HG02973 (cell line): ENCODE measurements around the gene FAM162B.
"Not testable (repeated sequence)": the region's sequence is repeated elsewhere in the genome, so short reads cannot be mapped to it uniquely, and the experiment has no call there.

Experiments
- ATAC-seq: cut with Tn5 transposase; IDR thresholded peaks from one replicate; pipeline ENCODE4 v1.9.1; 2021; ENCODE audit warnings: moderate library complexity; ENCODE audit not compliant: unreplicated experiment

FAM162B gene

GRCh38 chr6:116764961-116765841, at the start of gene FAM162B:
Gene FAM162B, minus strand, starts transcription at chr6:116765719. Its CDS starts 143 bp downstream, at chr6:116765576.
- ATAC-seq: no peak

- no peak for ATAC-seq
These were observed 46.6 kb upstream of the FAM162B start for GRCh38 chr6:116812051-116812650.

- no peak for ATAC-seq
These were observed 36.5 kb upstream of the FAM162B start for GRCh38 chr6:116801971-116802370.

- no peak for ATAC-seq
These were observed 34.4 kb upstream of the FAM162B start for GRCh38 chr6:116799945-116800344.

- ATAC-seq: no peak
These were observed 32.1 kb upstream of the FAM162B start for GRCh38 chr6:116797585-116797984.

GRCh38 chr6:116793224-116793623, 27.7 kb upstream of the FAM162B start:
- ATAC-seq: no peak

GRCh38 chr6:116783852-116784251, 18.3 kb upstream of the FAM162B start:
- no peak for ATAC-seq

GRCh38 chr6:116779573-116780164, 14.2 kb upstream of the FAM162B start:
- no peak for ATAC-seq

GRCh38 chr6:116773886-116774285, 8.4 kb upstream of the FAM162B start:
- ATAC-seq: no peak

GRCh38 chr6:116772450-116772849, 6.9 kb upstream of the FAM162B start:
- ATAC-seq: no peak

GRCh38 chr6:116767715-116768114, 2.2 kb upstream of the FAM162B start:
- no peak for ATAC-seq

GRCh38 chr6:116766506-116767176, 1.1 kb upstream of the FAM162B start:
- ATAC-seq: no peak

- ATAC-seq: no peak
These were observed 924 bp downstream of the FAM162B start for GRCh38 chr6:116764629-116764960.

GRCh38 chr6:116763906-116764628, 1.5 kb downstream of the FAM162B start:
- no peak for ATAC-seq

GRCh38 chr6:116763048-116763447, 2.5 kb downstream of the FAM162B start:
- ATAC-seq: no peak

- no peak for ATAC-seq
These were observed 3.3 kb downstream of the FAM162B start for GRCh38 chr6:116762235-116762634.

- no peak for ATAC-seq
These were observed 3.7 kb downstream of the FAM162B start for GRCh38 chr6:116761779-116762178.

GRCh38 chr6:116745176-116745575, 20.3 kb downstream of the FAM162B start:
- no peak for ATAC-seq

GRCh38 chr6:116741571-116741970, 23.9 kb downstream of the FAM162B start:
- ATAC-seq: no peak

- ATAC-seq: not testable (repeated sequence)
These were observed 25.0 kb downstream of the FAM162B start for GRCh38 chr6:116740486-116740885.

GRCh38 chr6:116737004-116737403, 28.5 kb downstream of the FAM162B start:
- no peak for ATAC-seq
